SK-MEL-5 (cell line): ENCODE measurements around the gene SEMA3C. TPM values are rescaled to one million over a fixed set of nuclear protein-coding genes. Genes with fewer than 3 reads are reported as not detected.

Source experiments
- DNase-seq: peaks from one replicate; pipeline ENCODE4 v3.0.0-alpha.2; 2016; ENCODE audit warnings: low read depth, low spot score
- in situ Hi-C: cut with HindIII; loops from 2 replicates; pipeline ENCODE4 v1.10.0; 2016; ENCODE audit warnings: low sequenced_read_pairs, high pct_unique_total_duplicates, low pct_unique_long_range_greater_than_20kb
- total RNA-seq: library from RNA; depleted of rRNA; stranded (reverse); fragments of >200 nt; shearing (Covaris generic); gene quantifications from 2 replicates; pipeline ENCODE4 v1.2.3, GENCODE V29; 2014

The SEMA3C gene
- total RNA-seq, 1 experiment from 2014 or later, result 26.4 TPM

DNA sequence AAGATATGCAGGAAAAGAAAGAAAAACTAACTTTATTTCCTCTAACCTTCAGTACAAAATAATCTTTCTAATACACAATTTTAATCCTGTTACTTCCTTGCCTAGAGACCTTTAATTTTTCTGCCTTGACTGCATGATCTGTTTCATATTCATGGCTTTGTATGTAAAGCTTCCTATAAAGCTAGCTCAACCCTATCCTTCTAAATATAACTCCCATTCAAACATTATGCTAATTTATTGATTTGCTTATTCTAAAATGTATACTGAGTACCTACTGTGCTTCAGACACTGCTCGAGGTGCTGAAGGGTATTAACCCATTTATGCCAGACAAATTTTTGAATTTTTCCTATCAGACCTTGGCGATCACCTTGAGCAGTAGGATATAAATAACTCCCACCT lies 47.6 kb downstream of the SEMA3C start:
- DNase-seq, result no peak

DNA sequence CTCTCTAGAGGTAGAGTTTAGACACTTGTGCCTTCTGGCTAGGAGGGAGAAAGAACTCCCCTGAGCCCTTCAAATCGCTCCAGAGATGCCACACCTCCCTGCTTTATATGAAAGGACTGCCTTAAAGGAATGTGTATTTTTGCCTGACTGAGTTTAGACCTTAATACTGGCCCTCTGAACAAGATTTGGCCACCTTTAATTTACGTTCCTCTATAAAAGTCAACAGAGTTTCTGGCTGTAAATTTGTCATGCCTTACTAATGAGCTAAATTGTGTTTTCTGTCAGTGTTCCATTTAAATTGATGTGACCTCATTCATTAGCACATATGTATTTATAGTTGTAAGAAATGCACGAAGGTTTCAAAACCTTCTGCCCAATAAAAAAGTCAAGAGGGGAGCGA lies 48.0 kb downstream of the SEMA3C start:
- no peak for DNase-seq
- in situ Hi-C loops, result no loop called here

More for the DNA sequence above, 47.6 kb downstream of the SEMA3C start:
- in situ Hi-C loops, result no loop called here

DNA sequence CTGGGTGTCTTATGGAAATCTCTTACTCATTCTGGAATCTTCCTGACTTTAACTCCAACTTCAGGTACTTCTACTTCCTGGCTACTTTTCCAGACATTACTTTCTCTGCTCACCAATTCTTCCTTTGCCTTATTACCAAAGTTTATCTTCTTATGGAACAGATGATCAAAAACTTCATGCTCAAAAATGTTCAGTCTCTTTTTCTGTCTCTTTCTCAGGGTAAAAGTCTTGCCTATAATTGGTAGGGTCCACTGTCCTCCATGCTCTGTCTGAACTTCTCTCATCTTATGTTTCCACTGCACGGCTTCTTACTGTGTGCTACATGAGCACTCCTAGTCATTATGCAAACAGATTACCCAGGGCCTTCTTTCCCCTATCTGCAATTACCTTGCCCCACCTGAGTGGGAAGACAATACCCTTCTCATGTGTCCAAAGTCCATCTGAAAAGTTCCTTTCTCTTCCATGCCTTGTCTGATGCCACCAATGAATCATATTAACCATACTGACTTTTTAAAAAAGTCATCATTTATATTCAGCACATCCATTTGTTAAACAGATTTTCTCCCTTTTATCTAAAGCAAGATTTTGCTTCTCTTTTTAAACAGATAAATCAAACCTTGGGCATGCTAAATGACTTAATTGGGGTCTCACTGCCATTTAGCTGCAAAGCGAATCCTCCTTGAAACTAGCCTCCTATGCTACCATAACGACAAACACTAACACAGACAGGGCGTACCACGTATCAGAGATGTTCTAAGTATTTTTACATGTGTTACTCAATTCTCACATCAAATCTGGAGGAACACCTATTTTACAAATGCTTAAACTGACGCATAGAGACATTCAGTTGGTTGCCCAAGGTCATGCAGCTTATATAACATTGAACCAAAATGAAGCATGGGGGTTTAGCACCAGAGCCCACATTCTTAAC lies 48.8 kb downstream of the SEMA3C start:
- in situ Hi-C loops, result no loop called here
- DNase-seq, result no peak

DNA sequence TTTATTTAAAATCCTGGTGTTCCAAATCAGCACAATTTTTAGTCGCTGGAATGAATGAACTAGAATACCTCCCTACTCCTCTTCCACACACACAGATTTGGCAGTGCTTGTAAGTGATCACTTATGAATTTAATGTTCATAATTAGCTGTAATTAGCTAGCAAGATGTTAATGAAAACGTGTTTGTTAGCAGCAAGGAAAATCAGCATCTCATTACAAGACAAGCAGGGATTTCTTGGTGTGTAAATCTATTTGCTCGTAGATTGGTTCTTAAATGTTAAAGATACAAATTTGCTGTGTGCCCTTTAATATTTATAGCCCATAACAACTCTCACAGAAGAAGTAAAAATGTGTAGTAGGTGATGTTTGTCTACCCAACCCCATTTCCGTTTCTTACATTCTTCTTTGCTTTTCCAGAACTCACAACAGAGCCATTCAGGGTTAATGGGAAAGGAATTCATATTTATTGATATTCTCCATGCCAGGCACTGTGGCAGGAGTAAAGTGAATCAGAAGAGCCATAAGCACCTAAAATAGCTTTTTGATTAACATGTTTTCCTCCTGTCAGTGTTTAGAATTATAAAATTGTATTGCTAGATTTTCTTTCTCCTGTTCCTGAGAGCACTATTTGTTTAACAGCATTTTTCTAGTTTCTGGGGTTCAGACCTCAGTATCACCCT lies 49.6 kb downstream of the SEMA3C start:
- DNase-seq, result peak; percentile 13
- in situ Hi-C loops, result no loop called here

DNA sequence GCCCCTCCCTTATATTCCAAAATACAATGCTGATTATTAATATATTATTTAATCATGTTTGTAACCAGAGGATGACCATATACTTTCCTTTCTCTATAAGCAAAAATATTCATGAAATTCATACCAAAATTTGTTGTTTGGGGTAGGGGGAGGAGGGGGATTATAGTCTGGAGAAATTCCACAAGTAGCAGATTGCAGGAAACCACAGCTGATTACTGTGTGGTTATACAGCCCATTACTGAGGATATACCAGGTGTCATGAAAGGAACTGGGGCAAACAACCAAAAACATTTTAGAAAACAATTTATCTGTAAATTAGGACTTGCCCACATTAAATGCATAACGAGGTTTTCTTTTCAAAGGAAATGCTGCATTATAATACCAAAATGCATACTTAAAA lies 50.3 kb downstream of the SEMA3C start:
- no peak for DNase-seq
- in situ Hi-C loops, result no loop called here

DNA sequence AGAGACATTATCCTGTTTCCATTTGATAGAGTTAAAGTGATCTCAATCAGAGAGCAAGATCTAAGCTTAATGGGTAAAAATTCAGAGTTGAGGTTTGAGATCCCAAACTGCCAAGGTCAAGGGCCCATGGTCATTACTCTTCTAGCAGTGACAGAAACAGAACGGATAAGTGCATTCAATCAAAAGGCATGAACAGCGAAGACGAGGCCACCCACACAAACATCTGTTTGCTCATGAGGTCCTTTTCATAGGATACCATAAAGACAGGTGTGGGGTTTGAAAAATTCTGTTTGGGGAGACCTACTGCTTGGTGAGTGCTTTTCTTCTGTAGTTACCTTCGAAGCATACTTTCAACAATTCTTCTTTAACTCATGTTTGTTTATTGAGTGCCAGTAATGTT lies 58.3 kb downstream of the SEMA3C start:
- in situ Hi-C loops, result no loop called here
- DNase-seq, result no peak

DNA sequence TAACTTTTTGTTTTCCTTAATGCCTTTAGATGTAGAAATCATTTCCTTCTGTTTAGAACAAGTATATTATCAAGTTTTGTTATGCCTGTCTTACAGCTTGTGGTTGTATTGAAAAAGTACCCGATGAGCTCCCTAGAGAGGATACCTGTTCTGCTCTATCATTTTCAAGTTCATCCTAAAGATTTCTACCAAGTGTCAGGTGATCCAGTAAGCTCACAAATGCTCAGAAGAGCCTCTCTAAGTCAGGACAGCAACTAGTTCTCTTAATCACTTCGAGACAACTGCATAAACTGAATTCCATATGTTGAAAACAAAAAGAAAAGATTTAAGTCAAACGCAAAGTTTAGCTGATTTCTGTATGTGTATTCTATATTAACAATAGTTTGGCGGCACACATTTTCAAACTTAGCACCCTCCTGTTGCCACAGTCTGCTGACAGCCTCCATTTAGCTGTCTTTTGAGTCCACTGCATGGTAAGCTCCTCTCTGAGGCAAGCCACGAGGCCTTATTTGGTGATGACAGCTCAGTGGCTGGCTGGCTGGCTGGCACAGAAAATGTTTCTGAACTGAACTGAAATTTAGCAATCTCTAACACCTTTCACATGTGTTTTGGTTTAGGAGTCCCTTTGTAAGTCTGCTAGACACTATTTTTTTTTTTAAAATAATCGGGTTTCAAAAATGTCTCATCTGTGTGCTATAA lies 59.4 kb downstream of the SEMA3C start:
- in situ Hi-C loops, result no loop called here
- DNase-seq, result no peak

DNA sequence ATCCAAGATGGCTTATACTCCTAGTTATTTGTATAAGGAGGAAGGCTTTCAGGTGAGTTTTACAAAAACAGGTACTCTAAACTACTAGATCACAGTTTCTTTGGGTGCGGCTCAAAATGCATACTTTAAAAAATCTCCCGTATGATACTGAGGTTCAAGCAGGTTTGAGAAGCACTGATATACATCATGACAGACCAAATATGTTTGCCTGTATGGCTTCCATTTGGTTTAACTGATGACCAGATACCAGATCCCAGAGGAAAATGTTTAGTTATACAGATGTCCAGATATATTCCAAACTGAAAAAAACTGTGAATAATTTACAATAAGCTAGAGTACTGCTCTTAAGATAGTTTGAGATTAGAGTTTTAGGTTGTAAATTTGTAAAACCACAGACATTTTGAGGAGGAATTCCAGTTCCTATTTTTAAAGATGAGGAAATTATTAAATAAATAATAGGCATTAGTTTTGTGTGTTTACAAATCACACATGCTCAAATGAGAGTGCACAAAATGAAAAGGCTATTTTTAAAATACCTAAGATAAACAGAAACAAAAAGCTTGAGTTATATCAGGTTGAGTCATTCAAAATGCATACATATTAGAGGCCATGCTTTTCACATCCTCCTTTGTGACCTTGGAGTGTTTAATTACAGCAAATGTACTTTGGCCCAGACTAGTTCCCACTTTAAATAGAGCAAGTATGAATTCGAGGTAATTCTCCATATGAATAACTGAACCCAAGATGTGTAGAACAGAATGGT lies 60.5 kb downstream of the SEMA3C start:
- DNase-seq, result no peak

DNA sequence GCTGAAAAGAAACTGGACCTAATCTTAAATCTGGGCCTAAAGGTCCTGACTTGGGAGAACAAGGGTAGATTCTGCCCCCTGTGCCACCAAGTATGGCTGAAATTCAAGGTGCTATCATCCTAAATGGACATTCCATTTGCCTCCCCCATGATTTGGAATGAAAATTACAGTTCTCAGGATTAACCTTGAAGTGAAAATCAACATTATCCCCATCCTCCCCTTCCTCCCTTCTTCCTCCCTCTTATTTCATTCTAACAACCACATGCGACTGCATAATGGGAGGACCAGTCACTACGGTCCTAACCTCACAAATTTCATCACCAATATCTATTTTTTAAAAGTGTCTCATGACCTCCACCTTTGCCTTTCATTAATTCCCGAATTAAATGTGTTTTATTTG lies 62.1 kb downstream of the SEMA3C start:
- in situ Hi-C loops, result no loop called here

More for the DNA sequence above, 60.5 kb downstream of the SEMA3C start:
- in situ Hi-C loops, result no loop called here

DNA sequence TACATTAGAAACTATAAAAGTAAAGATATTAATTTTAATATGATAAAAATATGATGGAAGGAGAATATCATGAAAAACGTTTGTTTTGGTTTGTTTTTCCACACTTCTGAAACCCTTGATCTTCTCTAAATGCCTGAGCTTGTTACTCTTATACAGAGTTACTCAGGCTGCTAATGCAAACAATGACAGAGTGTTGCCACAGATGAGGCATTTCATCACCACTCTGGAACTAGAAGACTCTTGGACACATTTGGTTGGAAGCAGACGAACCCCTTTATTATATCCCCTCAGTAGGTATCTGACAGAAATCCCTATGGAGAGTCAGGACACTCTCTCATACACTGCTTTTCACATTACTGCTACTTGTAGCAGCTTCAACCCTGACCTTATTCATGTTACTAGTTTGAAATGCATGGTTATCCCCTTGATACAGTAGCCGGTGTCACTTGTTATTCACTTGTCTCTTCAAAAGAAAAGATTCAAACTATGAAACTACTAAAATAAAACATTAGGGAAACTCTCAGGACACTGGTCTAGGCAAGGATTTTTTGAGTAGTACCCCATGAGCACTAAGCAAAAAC lies 66.9 kb downstream of the SEMA3C start:
- DNase-seq, result no peak
- in situ Hi-C loops, result no loop called here

More for the DNA sequence above, 62.1 kb downstream of the SEMA3C start:
- DNase-seq, result no peak

DNA sequence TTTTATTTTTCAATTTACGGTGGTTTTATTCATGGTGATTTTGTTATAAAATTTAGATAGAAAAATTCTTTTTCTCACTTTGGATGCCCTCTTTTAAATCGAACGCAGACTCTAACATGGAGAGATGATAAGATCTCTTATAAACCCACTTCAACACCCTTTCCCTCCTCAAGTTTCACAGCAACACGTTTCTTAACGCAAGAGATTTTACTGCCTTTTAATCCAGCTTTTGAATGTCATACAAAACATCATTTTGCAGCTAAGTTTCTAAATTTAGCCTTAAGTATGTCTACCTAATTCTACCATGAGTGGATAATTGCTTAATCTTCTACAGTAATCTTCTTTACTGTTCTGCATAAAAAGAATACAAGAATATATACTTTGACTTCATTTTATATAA lies 70.0 kb downstream of the SEMA3C start:
- in situ Hi-C loops, result no loop called here
- DNase-seq, result no peak

DNA sequence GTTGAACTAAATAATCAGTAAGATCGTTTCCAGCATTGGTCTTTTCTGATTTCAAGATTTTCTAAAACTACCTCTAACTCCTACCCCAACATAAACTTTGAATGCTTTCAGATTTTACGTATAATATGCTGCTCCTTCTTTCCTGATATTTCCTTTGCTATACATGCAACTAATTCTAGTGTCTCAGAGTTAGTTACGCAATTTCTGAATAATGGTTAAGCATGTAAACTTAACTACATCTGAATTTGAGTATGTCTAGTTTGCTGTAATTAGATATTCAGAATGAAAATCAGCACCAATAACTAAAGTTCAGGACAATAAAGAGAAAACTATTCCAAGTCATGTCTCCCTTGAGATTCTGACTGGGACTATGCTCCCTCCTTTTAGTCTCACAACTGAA lies 71.0 kb downstream of the SEMA3C start:
- in situ Hi-C loops, result no loop called here
- no peak for DNase-seq

DNA sequence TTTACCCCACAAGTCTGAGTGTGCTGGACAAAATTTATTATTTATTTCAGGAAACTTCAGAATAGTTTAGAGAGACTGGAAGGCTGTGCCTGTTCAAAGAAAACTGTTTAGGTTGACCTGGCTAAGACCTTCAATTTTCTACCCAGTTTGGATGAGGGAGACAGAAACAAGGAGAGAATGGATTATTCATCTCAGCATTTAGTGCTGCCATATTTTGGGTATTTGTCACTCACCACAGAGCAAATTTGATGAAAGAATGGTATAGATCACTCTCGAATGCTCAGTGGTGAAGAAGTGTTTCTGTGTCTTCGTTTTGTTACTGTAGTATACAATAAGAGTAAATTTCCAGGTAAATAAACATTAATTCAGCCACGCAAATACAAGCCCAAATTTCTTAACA lies 71.8 kb downstream of the SEMA3C start:
- in situ Hi-C loops, result no loop called here
- no peak for DNase-seq

DNA sequence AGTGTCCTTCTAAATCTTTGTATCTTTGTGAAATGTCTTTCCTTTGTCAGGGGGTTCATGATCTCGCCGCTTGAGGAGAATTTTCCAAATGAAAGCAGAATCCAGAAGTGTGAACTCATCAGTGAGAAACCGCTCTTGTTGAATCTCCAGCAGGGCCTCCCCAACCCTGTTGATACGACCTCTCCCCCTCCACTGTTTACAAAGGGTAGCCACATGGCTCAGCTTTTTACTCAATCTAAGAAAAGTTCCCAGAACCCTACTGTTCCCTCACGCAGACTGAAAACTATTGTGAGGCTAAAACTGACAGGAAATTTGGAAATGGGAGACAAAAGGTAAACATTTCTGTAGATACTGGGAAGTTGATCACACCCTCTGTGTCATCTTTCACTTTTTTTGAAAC lies 73.9 kb downstream of the SEMA3C start:
- no peak for DNase-seq
- in situ Hi-C loops, result no loop called here

DNA sequence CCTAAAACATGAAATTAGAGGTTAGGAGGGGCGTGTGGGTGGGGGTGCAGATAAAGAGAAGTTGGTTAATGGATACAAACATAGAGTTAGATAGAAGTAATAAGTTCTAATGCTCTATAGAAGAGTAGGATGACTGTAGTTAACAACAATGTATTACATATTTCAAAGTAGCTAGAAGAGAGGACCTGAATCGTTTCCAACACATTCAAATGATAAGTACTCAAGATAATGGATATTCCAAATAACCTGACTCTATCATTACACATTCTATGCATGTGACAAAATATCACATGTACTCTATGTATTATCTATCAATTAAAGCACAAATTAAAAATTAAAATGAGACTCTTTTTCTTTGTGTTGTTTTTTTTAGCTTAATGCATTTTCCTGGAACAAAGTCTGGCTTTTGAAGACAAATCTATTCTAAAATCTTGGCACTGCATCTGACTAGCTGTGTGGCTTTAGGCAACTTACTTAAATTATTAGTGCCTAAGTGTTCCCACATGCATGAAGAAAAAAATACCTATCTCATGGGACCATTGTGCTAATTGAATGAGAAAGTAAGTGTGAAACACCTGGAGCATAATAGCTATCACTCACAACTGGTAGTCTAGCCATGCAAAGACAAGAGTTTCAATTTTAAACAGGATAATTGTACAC lies 75.7 kb downstream of the SEMA3C start:
- no peak for DNase-seq
- in situ Hi-C loops, result no loop called here

DNA sequence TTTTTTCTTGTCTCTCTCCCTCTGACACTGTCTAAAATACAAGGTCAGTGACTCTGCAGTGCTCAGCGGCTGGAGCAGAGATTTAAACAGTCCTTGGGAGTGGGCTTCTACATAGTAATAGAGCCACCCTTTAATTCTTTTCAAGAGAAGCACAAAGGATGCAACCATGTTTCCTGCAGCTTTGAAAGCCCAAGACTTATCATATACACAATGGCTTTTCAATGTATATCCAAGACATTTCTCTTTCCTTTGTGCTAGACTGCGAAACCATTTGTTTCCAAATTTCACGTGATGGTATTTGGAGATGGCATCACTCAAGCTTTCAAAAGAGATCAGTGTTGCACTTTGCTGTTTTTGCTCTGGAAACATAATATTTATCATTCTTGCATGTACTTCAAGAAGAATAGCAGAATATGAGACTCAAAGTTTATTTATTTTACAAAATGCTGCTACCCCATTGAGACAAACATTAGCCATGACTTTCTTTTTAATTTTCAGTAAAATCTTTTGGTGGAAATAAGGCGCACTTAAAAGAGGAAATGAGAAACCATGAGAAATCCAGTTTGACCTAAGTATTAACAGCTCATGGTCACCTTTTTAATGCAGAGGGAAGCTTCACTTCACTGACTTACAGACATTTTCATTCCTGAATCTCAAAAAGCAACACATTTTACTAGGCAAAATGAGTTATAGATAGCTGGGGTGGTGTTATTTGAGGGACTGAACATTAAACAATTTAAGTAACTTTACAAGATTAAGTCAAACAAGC lies 76.6 kb downstream of the SEMA3C start:
- DNase-seq, result no peak

More for the DNA sequence above, 76.6 kb downstream of the SEMA3C start:
- in situ Hi-C loops, result no loop called here
